Measurements from ENCODE around the gene FBRSL1. TPM values are rescaled to one million over a fixed set of nuclear protein-coding genes. Genes with fewer than 3 reads are reported as not detected.

FBRSL1 gene
- total and polyA plus RNA-seq, 2 of the 8 experiments (the other 6 are each of a cell fraction or from before 2014, with no cell fraction given), result 18.4 to 109 TPM

DNA sequence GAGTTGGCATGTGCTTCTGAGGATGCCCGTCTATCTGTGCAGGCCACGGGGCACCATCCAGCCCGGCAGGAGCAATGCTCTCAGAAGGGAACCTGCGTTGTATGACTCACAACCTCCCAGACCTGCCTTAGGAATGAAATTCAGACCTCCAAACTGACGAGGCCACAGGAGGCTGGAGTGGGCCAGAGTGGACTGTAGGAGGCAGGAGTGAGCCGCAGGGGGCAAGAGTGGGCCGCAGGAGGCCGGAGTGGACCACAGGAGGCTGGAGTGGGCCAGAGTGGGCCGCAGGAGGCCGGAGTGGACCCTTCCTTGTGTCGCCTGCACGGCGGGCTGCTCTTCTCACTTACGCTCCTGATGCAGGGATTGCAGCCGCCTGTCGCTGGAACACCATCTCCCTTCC, 11.1 kb upstream of the FBRSL1 start:
- H2BK5ac ChIP-seq (ENCODE audit: low read depth, low read length), result no peak overlapping the region
- 92% methylated on average over 12 of the region's 16 CpGs; no CpG with 5 or more reads in 1 of the 2 experiments for WGBS, 2 experiments (ENCODE audit: extremely low coverage in 1 of 2, insufficient coverage in 1 of 2, insufficient read length in 1 of 2, insufficient replicate concordance in 2 of 2, low coverage in 1 of 2, low lambda C conversion rate in 2 of 2, missing lambda C conversion rate in 1 of 2)

More for the DNA sequence above, 11.1 kb upstream of the FBRSL1 start:
- Histone ChIP-seq H3K27ac (ENCODE audit: low read depth, low read length) (no peak overlapping the region), H3K4me1 (replicated peaks in 1 of 4; ENCODE audit: control insufficient read depth in 3 of 4, insufficient read depth in 4 of 4, low read length in 3 of 4) (no peaks in the 10 kb centered on the region), H3K79me2 (ENCODE audit: control insufficient read depth in 1 of 2, insufficient read depth in 2 of 2, low read length in 2 of 2) (no peaks in the 10 kb centered on the region), H3K23ac (ENCODE audit: insufficient read length) (no peak overlapping the region), H3K56ac (replicated peaks; ENCODE audit: insufficient read length, low read depth, low read length) (no peak overlapping the region), H3K4me3 (ENCODE audit: extremely low read depth in 1 of 4, insufficient read depth in 2 of 4, low read depth in 3 of 4, low read length in 4 of 4) (no peak overlapping the region), H2BK20ac (ENCODE audit: low read length) (no peak overlapping the region), H3K14ac (ENCODE audit: insufficient read length) (no peak overlapping the region), H2AFZ (ENCODE audit: low read length) (no peak overlapping the region), H3K23me2 (ENCODE audit: low read depth, low read length) (no peaks in the 10 kb centered on the region), H2AK5ac (ENCODE audit: low read depth, low read length) (no peak overlapping the region), H3K4ac (replicated peaks; ENCODE audit: insufficient read length, low read depth, low read length) (no peak overlapping the region), H4K8ac (ENCODE audit: extremely low read depth, insufficient read depth, low read length) (no peak overlapping the region), H2BK120ac (replicated peaks; ENCODE audit: low read depth, low read length) (no peak overlapping the region), H4K91ac (replicated peaks; ENCODE audit: insufficient read length, low read length) (no peak overlapping the region), H3K9ac (replicated peaks in 1 of 4; ENCODE audit: extremely low read depth in 1 of 4, low read depth in 3 of 4, low read length in 3 of 4) (no peak overlapping the region), H4K5ac (ENCODE audit: insufficient read length, low read depth, low read length) (no peak overlapping the region), H2BK12ac (ENCODE audit: low read depth, low read length) (no peak overlapping the region), H3K36me3 (ENCODE audit: control insufficient read depth in 2 of 4, insufficient read depth in 4 of 4, low read length in 3 of 4) (no peaks in the 10 kb centered on the region), H3K9me3 (ENCODE audit: insufficient read depth in 2 of 2, low read depth in 1 of 2, low read length in 1 of 2) (peaks cover 0 to 13% of the 10 kb centered on the region in 2 experiments; a peak in 2 of 4 replicates), H3K27me3 (replicated peaks in 1 of 4; ENCODE audit: control insufficient read depth in 3 of 4, extremely low read depth in 1 of 4, insufficient read depth in 3 of 4, low read length in 3 of 4) (peaks cover 29 to 84% (median 62%) of the 10 kb centered on the region in 4 experiments), H3K79me1 (ENCODE audit: low read depth, low read length) (no peaks in the 10 kb centered on the region), H2BK15ac (ENCODE audit: low read length) (no peak overlapping the region), H3K18ac (ENCODE audit: extremely low read depth, low read length) (no peak overlapping the region), H4K20me1 (replicated peaks in 1 of 2; ENCODE audit: control insufficient read depth in 1 of 2, insufficient read depth in 2 of 2, low read length in 2 of 2) (peaks cover 0 to 1% of the 10 kb centered on the region in 2 experiments), H3K4me2 (ENCODE audit: insufficient read depth in 1 of 2, low read depth in 2 of 2, low read length in 2 of 2) (no peak overlapping the region)
- POLR2A ChIA-PET (ENCODE audit: partially characterized antibody), result interaction anchor here (1.0 kb wide), 1 partner anchor 82 kb away, joined by 3 read pairs; no protein-coding TSS in a partner anchor
- DNase-seq (ENCODE audit: low read depth in 1 of 2, low spot score in 2 of 2) (no peak), FAIRE-seq (no peak)
- TF ChIP-seq RAD21 (IDR thresholded peaks at IDR 0.05 in 1 of 2, conservative IDR thresholded peaks at IDR 0.05 in 1 of 2; ENCODE audit: low read depth in 2 of 2, low read length in 2 of 2) (peak; percentile 15 to 32; a peak in 2 of 4 replicates), POLR2A (IDR thresholded peaks at IDR 0.05; ENCODE audit: control extremely low read depth in 1 of 2, low read depth in 2 of 2, low read length in 2 of 2) (no peak)
- TF ChIP-seq, protein P1, sequence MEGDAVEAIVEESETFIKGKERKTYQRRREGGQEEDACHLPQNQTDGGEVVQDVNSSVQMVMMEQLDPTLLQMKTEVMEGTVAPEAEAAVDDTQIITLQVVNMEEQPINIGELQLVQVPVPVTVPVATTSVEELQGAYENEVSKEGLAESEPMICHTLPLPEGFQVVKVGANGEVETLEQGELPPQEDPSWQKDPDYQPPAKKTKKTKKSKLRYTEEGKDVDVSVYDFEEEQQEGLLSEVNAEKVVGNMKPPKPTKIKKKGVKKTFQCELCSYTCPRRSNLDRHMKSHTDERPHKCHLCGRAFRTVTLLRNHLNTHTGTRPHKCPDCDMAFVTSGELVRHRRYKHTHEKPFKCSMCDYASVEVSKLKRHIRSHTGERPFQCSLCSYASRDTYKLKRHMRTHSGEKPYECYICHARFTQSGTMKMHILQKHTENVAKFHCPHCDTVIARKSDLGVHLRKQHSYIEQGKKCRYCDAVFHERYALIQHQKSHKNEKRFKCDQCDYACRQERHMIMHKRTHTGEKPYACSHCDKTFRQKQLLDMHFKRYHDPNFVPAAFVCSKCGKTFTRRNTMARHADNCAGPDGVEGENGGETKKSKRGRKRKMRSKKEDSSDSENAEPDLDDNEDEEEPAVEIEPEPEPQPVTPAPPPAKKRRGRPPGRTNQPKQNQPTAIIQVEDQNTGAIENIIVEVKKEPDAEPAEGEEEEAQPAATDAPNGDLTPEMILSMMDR (IDR thresholded peaks at IDR 0.05; ENCODE audit: control extremely low read depth in 1 of 3, insufficient read depth in 1 of 3, low read depth in 1 of 3, low read length in 3 of 3), result peak in 1 of 3 experiments; percentile 24; a peak in 1 of 4 replicates
- CTCF ChIA-PET (ENCODE audit: partially characterized antibody), result interaction anchor here (1.1 to 1.5 kb wide), 4 partner anchors 45 to 76 kb away, joined by 3 to 10 read pairs (median 4); no protein-coding TSS in a partner anchor
